ENCODE measurements around the gene NUP98. TPM values are rescaled to one million over a fixed set of nuclear protein-coding genes. Genes with fewer than 3 reads are reported as not detected.
"Not testable (repeated sequence)": the region's sequence is repeated elsewhere in the genome, so short reads cannot be mapped to it uniquely, and the experiment has no call there.

Gene NUP98
- total and polyA plus RNA-seq, 4 experiments from 2014 or later: 31.9 to 112 (median 80.5) TPM

GRCh38 chr11:3664032-3664630, 133.2 kb downstream of the NUP98 start:
- ChIA-PET POLR2A (ENCODE audit: partially characterized antibody) (no interaction called here), CTCF (ENCODE audit: partially characterized antibody) (no interaction called here)
- no peaks in the 10 kb centered on the region for H3K9me3 ChIP-seq (ENCODE audit: control insufficient read depth in 1 of 2, low read length in 2 of 2)
- Mint-ChIP-seq H3K36me3 (peaks cover 32 to 44% of the 10 kb centered on the region in 2 donors), H3K4me3 (no peak overlapping the region), H3K27ac (peak overlapping the region in 2 of 7 donors; percentile 82 to 85), H3K9me3 (no peaks in the 10 kb centered on the region), H3K4me1 (peaks cover 0 to 3% (median 0%) of the 10 kb centered on the region in 4 donors), H3K27me3 (no peaks in the 10 kb centered on the region)
- no peaks in the 10 kb centered on the region for H3K27me3 ChIP-seq (ENCODE audit: insufficient read depth, low read length)
- H3K27ac ChIP-seq (ENCODE audit: low read depth, low read length): no peak overlapping the region
- no peak for DNase-seq
- no peaks in the 10 kb centered on the region for H3K4me1 ChIP-seq (ENCODE audit: insufficient read depth, low read length)
- intact Hi-C loops (cut with micrococcal nuclease): no loop called here
- peaks cover 8% of the 10 kb centered on the region for H3K36me3 ChIP-seq (ENCODE audit: insufficient read depth, low read length)
- H3K4me3 ChIP-seq (ENCODE audit: low read length in 2 of 2): no peak overlapping the region

GRCh38 chr11:3662856-3663255, 134.5 kb downstream of the NUP98 start:
- no peaks in the 10 kb centered on the region for H3K9me3 ChIP-seq (ENCODE audit: control insufficient read depth in 1 of 2, low read length in 2 of 2)
- CTCF ChIA-PET (ENCODE audit: partially characterized antibody): no interaction called here

GRCh38 chr11:3660960-3661359, 136.4 kb downstream of the NUP98 start:
- Histone ChIP-seq H3K4me1 (ENCODE audit: insufficient read depth, low read length) (no peaks in the 10 kb centered on the region), H3K27me3 (ENCODE audit: insufficient read depth, low read length) (no peaks in the 10 kb centered on the region), H3K36me3 (ENCODE audit: insufficient read depth, low read length) (peaks cover 4% of the 10 kb centered on the region), H3K9me3 (ENCODE audit: control insufficient read depth in 1 of 2, low read length in 2 of 2) (no peaks in the 10 kb centered on the region), H3K27ac (ENCODE audit: low read depth, low read length) (no peak overlapping the region), H3K4me3 (ENCODE audit: low read length in 2 of 2) (no peak overlapping the region)
- Mint-ChIP-seq H3K27me3 (peaks cover 5 to 6% of the 10 kb centered on the region in 2 donors), H3K27ac (peak overlapping the region in 1 of 7 donors; percentile 57), H3K36me3 (peaks cover 14 to 19% of the 10 kb centered on the region in 2 donors), H3K9me3 (no peaks in the 10 kb centered on the region), H3K4me3 (no peak overlapping the region), H3K4me1 (peaks cover 0 to 4% (median 0%) of the 10 kb centered on the region in 4 donors)
- intact Hi-C loops (cut with micrococcal nuclease): no loop called here
- CTCF ChIA-PET (ENCODE audit: partially characterized antibody): no interaction called here
- POLR2A ChIA-PET (ENCODE audit: partially characterized antibody): no interaction called here
- no peak for DNase-seq

More at GRCh38 chr11:3662856-3663255, 134.5 kb downstream of the NUP98 start:
- peaks cover 0 to 4% (median 0%) of the 10 kb centered on the region in 4 donors for H3K4me1 Mint-ChIP-seq
- H3K4me1 ChIP-seq (ENCODE audit: insufficient read depth, low read length): no peaks in the 10 kb centered on the region
- no peak overlapping the region for H3K27ac Mint-ChIP-seq
- H3K36me3 ChIP-seq (ENCODE audit: insufficient read depth, low read length): peaks cover 8% of the 10 kb centered on the region
- no peaks in the 10 kb centered on the region for H3K9me3 Mint-ChIP-seq
- DNase-seq: no peak
- POLR2A ChIA-PET (ENCODE audit: partially characterized antibody): no interaction called here
- no peak overlapping the region for H3K4me3 ChIP-seq (ENCODE audit: low read length in 2 of 2)
- H3K27ac ChIP-seq (ENCODE audit: low read depth, low read length): no peak overlapping the region
- no peak overlapping the region for H3K4me3 Mint-ChIP-seq
- peaks cover 5 to 6% of the 10 kb centered on the region in 2 donors for H3K27me3 Mint-ChIP-seq
- H3K36me3 Mint-ChIP-seq: peaks cover 20 to 32% of the 10 kb centered on the region in 2 donors
- intact Hi-C loops (cut with micrococcal nuclease): no loop called here
- no peaks in the 10 kb centered on the region for H3K27me3 ChIP-seq (ENCODE audit: insufficient read depth, low read length)

GRCh38 chr11:3659595-3660515, 137.5 kb downstream of the NUP98 start:
- Mint-ChIP-seq H3K36me3 (peaks cover 3 to 8% of the 10 kb centered on the region in 2 donors), H3K27ac (no peak overlapping the region), H3K4me1 (peaks cover 0 to 4% (median 0%) of the 10 kb centered on the region in 4 donors), H3K4me3 (no peak overlapping the region), H3K27me3 (peaks cover 7% of the 10 kb centered on the region in 2 donors), H3K9me3 (no peaks in the 10 kb centered on the region)
- H3K27ac ChIP-seq (ENCODE audit: low read depth, low read length): no peak overlapping the region
- H3K4me1 ChIP-seq (ENCODE audit: insufficient read depth, low read length): no peaks in the 10 kb centered on the region
- CTCF ChIA-PET (ENCODE audit: partially characterized antibody): no interaction called here
- H3K36me3 ChIP-seq (ENCODE audit: insufficient read depth, low read length): no peaks in the 10 kb centered on the region
- no peak overlapping the region for H3K4me3 ChIP-seq (ENCODE audit: low read length in 2 of 2)
- intact Hi-C loops (cut with micrococcal nuclease): no loop called here
- DNase-seq: no peak
- H3K27me3 ChIP-seq (ENCODE audit: insufficient read depth, low read length): no peaks in the 10 kb centered on the region
- no peaks in the 10 kb centered on the region for H3K9me3 ChIP-seq (ENCODE audit: control insufficient read depth in 1 of 2, low read length in 2 of 2)
- POLR2A ChIA-PET (ENCODE audit: partially characterized antibody): no interaction called here

- intact Hi-C loops (cut with micrococcal nuclease): no loop called here
- H3K4me3 Mint-ChIP-seq: no peak overlapping the region
These were observed 139.1 kb downstream of the NUP98 start for GRCh38 chr11:3658252-3658651.

GRCh38 chr11:3657331-3657730, 140.0 kb downstream of the NUP98 start:
- H3K4me1 Mint-ChIP-seq; H3K36me3 ChIP-seq (ENCODE audit: insufficient read depth, low read length); H3K9me3 Mint-ChIP-seq; H3K9me3 ChIP-seq (ENCODE audit: control insufficient read depth in 1 of 2, low read length in 2 of 2); H3K27ac ChIP-seq (ENCODE audit: low read depth, low read length); H3K27me3 ChIP-seq (ENCODE audit: insufficient read depth, low read length); H3K36me3 Mint-ChIP-seq; intact Hi-C loops (cut with micrococcal nuclease); H3K27ac Mint-ChIP-seq; POLR2A ChIA-PET (ENCODE audit: partially characterized antibody); DNase-seq; H3K4me3 ChIP-seq (ENCODE audit: low read length in 2 of 2); H3K4me1 ChIP-seq (ENCODE audit: insufficient read depth, low read length); H3K4me3 Mint-ChIP-seq; H3K27me3 Mint-ChIP-seq; CTCF ChIA-PET (ENCODE audit: partially characterized antibody): not testable (repeated sequence)

More at GRCh38 chr11:3658252-3658651, 139.1 kb downstream of the NUP98 start:
- Histone ChIP-seq H3K4me3 (ENCODE audit: low read length in 2 of 2) (no peak overlapping the region), H3K27me3 (ENCODE audit: insufficient read depth, low read length) (no peaks in the 10 kb centered on the region), H3K9me3 (ENCODE audit: control insufficient read depth in 1 of 2, low read length in 2 of 2) (no peaks in the 10 kb centered on the region), H3K27ac (ENCODE audit: low read depth, low read length) (no peak overlapping the region), H3K36me3 (ENCODE audit: insufficient read depth, low read length) (no peaks in the 10 kb centered on the region), H3K4me1 (ENCODE audit: insufficient read depth, low read length) (no peaks in the 10 kb centered on the region)
- POLR2A ChIA-PET (ENCODE audit: partially characterized antibody): no interaction called here
- CTCF ChIA-PET (ENCODE audit: partially characterized antibody): no interaction called here
- H3K36me3 Mint-ChIP-seq: no peaks in the 10 kb centered on the region
- no peak for DNase-seq
- peaks cover 0 to 4% (median 0%) of the 10 kb centered on the region in 4 donors for H3K4me1 Mint-ChIP-seq
- H3K9me3 Mint-ChIP-seq: no peaks in the 10 kb centered on the region
- peaks cover 7% of the 10 kb centered on the region in 2 donors for H3K27me3 Mint-ChIP-seq
- no peak overlapping the region for H3K27ac Mint-ChIP-seq

GRCh38 chr11:3655547-3655946, 141.8 kb downstream of the NUP98 start:
- intact Hi-C loops (cut with micrococcal nuclease): no loop called here
- Mint-ChIP-seq H3K36me3 (no peaks in the 10 kb centered on the region), H3K27me3 (peaks cover 13 to 16% of the 10 kb centered on the region in 2 donors), H3K4me3 (no peak overlapping the region), H3K4me1 (peaks cover 0 to 2% (median 0%) of the 10 kb centered on the region in 4 donors), H3K9me3 (no peaks in the 10 kb centered on the region), H3K27ac (no peak overlapping the region)
- no peaks in the 10 kb centered on the region for H3K4me1 ChIP-seq (ENCODE audit: insufficient read depth, low read length)
- no peaks in the 10 kb centered on the region for H3K27me3 ChIP-seq (ENCODE audit: insufficient read depth, low read length)
- no peak overlapping the region for H3K4me3 ChIP-seq (ENCODE audit: low read length in 2 of 2)
- H3K36me3 ChIP-seq (ENCODE audit: insufficient read depth, low read length): no peaks in the 10 kb centered on the region
- CTCF ChIA-PET (ENCODE audit: partially characterized antibody): no interaction called here
- DNase-seq: no peak
- no peak overlapping the region for H3K27ac ChIP-seq (ENCODE audit: low read depth, low read length)
- POLR2A ChIA-PET (ENCODE audit: partially characterized antibody): no interaction called here
- no peaks in the 10 kb centered on the region for H3K9me3 ChIP-seq (ENCODE audit: control insufficient read depth in 1 of 2, low read length in 2 of 2)
